Stimulated activated CD8-positive, alpha-beta memory T cell treated with anti-CD3 and anti-CD28 coated beads, Interleukin-12 subunit alpha, Interleukin-12 subunit beta, amount 100 ng/mL, for 24 hours (primary cell): ENCODE results near the gene NACC2.

Experiments used
- DNase-seq: peaks from one replicate; pipeline ENCODE4 v3.0.0-alpha.2; 2020; ENCODE audit errors: extremely low read depth

The NACC2 gene

DNA sequence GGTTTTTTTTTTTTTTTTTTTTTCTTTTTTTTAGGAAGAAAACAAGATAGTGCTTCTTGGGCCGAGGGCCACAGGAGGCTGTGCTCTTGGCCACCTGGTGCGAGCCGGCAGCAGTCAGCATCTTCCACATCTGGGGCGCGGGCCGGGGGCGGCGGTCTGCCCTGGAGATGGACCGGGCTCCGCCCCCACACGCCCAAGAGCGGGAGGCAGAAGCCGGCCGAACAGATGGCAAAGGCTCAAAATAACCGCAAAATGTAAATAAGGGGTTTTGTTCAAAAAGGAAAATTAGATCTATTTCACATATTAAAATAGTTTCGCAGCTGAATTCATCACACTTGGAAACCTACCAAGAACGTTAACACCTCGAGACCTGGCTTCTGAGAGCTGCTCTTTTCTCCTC is 82.4 kb downstream of the NACC2 start:
- DNase-seq = no peak

DNA sequence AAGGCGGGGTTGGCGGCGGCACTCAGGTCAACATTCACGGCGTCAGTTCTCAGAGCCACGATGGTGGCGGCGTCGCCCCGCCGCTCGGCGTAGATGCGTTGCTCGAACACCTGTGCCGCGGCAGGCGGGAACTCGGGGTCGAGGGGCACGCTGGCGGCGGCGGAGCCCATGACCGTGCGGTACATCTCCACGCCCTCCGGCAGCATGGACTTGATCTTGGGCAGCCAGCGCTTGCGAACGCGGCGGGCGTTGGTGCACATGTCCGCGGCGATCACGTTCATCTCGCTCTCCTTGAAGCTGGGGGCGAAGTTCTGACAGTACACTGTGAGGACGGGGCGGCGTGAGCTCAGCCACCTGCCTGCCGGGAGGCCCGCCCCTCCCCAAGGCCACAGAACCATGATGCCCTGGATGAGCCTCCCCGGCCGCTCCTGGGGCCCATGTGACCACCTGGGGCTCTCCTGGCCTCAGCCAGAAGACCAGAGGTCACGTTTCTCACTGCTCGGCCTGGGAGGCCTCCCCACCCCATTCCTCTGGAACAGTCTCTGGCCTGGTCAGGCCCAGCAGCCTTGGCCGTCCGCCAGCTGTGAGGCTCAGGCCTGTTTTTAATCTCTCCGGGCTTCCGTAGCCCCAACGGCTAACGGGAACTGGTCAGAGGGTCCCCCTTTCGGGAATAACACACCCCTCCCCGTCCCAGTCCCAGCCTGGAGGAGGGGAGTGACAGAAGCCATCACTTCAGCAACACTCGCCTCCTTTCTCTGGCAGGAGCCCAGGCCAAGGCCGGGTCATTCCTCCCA is 83.2 kb downstream of the NACC2 start:
- no peak for DNase-seq

DNA sequence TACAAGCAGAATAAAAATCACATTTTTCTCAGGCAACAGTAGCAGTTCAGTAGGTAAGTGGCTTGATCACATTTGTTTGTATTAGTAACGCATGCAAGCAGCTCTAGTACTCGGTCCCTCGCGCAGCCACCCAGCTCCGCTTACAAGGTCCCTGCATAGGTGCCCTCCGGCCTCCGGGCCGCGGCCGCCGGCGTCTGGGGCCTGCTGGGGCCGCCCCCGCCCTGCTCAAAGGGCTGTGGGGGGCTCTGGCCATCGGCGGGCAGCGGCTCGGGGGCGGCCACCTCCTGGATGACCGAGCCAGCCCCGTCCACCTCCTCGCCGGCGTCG is 83.8 kb downstream of the NACC2 start:
- DNase-seq = no peak

DNA sequence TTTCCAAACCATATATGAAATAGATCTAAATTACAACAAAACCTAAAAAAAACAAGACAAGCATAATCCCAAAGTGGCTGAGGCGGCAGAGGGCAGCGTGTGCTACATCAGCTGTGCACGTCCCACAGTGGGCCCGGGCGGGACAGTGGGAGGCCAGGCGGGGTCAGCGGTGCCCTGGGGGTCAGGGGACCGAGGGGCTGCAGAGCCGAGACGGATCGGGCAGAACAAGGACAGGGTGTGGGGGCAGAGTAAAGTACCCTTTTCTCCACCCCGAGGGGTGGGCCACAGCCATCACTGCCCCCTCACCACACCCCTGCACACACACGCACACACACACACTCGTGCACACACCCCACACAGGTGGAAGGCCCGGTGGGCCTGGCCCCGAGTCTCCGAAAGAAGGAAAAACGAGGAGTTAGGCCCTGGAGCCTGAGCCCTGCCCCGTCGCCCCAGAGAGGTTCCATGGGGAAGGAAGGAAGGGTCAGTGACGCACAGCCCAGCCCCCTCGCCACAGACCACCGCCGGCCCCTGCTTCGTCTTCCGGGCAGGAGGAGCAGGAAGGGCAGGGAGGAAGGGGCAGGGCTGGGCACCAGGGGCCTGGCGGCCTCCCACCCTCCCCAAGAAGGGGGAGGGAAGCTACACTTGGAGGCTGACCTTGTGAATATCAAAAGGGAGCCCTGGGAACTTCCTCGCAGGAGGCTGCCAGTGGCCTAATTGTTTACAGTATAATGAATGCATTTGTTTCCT is 84.3 kb downstream of the NACC2 start:
- no peak for DNase-seq

DNA sequence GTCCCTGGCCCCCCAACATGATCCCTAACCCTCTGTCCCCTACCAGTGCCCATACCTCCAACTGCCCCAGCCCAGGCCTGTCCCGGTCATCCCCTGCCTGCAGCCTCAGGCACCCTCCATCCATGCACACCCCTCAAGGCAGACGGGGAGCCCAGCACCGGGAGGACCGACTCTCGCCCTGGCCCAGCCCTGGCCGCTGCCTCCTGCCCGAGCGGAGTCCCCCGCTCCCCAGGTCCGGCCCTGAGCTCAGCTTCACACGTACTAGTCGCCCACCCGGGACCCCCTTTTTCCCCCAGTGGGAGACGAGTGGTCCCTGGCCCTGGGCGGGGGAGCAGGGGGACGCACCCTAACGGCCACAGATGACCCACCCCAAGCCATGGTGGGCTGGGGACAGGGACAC is 84.9 kb downstream of the NACC2 start:
- no peak for DNase-seq

DNA sequence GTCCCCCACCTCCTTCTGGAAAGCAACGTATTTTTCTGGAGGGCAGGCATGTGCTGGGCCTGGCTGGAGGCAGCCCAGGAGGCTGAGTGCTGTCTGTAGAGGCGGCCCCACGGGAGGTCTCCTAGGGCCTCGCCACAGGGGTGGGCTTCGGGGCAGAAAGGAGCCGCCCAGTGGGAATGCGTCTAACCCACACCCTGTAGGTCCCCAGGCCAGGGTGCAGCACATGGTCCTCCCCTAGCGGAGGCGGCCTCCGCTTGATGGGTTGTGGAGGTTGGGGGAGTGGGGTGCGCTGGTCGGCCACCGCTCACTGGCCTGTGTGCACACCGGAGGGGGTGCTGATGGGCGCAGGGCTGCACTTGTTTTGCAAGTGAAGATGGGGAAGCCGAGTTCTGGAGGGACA is 85.6 kb downstream of the NACC2 start:
- no peak for DNase-seq

DNA sequence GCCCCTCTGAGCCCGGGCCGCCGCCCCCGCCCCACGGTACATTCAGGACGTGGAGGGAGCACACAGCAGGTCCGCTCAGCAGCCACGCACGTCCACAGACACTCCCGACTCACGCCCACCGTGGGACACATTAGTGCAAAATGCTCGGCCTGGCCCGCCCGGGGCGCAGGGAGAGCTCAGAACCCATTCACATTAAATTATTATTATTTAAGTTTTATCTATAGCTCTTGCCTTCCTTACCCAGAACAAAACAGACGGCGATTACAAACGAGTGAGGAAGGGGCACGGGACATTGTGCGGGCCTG is 86.4 kb downstream of the NACC2 start:
- no peak for DNase-seq

DNA sequence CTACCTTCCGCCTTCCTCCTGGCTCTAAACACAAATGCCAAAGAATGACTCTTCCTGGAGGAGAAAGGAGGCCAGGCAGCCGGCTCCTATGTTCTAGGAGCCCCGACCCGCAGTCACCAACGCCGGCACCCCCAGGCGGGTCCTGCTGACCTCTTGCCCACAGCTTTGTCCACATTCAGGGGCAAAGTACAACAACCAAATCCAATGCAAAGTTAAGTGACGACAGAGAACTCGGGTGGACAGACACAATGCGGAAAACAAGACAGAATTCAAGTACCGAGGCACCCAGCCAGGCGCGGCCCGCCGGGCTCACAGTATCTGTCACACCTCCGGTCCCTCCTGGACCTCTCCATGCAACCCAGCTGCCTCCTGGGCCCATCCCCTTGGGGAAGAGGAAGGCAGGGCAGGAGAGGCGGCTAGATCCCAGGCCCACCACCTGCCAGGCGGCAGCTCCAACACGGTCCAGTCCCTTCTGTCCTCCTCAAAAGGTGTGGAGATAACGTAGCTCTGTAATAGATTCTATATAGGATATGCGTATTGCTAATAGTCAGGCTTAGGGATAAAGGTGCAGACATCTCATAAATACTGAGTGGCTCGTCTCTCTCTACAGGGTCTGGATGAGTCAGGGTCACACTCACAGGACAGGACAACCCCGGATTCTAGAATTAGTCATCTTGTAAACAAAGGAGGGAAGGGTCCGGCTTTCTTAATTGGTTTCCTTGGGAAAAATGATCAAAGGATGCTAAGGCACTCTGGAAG is 87.0 kb downstream of the NACC2 start:
- no peak for DNase-seq

DNA sequence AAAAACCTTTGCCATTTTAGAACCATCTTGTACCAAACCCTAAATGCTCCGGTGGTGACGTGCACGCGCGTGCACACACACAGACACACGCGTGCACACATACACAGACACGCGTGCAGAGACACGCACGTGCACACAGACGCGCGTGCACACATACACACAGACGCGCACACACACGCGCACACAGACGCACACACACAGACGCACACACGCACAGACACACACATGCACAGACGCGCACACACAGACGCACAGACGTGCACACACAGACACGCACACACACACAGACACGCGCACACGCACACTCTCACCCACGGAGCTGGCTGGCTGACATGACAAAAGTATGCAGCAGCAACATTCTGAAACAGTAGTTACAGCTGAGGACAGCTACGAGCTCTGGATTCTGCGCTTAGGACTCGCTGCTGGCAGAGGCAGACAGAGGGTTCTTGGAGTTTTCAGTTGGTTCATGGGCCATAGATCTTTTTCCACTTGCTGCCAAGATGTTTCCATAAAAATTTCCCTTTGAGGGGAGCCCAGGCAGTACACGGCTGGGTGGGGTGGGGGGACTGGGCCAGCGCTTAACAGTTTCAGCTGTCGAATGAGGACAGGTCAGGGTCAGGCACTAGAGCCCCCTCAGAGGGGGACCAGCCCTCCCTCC is 87.7 kb downstream of the NACC2 start:
- no peak for DNase-seq

DNA sequence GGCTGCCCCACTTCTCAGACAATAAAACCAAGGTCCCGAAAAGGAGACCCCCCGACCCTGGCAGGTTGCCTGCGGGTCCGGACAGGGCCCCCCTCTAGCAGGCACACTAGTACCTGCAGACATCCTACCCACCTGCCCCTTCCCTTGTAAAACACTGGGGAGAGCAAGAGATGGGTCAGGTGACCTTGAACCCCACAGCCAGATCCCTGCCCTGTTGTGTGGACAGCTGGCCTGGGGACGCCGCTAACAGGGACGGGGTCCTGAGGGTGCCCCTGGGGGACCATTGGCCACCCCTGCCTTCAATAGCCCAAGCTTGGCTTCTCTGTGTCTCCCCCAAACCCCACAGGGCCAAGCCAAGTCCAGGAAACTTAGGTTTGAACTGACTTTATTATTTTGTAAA is 88.9 kb downstream of the NACC2 start:
- DNase-seq = no peak

DNA sequence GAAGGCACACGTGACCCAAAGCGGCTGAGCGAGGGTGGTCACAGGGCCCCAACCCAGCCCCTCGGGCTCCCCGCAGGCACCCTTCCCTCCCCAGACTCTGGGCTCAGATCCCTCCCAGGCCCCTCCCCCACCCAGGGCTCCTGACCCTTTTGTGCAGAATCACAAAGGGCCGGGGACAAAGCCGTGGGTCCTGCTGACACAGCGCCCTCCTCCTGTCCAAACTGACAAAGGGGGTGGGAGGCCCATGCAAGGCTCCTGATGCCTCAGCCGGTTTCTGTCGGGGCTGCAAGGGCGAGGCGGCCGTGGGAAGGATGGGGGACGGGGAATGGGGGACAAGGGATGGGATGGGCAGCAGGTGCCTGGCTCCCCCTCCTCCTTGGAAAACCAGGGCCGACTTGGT is 90.4 kb downstream of the NACC2 start:
- DNase-seq = no peak

DNA sequence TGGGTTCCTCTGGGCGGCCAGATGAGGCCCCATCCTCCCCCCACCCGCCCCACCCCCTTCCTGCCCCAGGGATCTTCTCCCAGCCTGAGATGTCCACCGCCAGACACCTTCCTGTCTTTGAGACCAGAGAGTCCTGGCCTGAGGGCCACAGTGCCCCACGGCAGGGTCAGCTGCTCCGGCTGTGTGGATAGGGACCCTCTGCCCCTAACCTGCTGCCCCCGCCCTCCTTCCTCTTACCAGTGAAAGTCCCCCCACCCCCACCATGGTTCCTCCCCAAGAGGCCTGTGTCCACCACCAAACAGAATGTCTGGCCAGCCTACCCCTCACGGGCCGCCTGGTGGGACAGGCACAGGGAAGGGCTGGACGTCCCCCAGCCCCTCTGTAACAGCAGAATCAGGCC is 90.9 kb downstream of the NACC2 start:
- DNase-seq = no peak

DNA sequence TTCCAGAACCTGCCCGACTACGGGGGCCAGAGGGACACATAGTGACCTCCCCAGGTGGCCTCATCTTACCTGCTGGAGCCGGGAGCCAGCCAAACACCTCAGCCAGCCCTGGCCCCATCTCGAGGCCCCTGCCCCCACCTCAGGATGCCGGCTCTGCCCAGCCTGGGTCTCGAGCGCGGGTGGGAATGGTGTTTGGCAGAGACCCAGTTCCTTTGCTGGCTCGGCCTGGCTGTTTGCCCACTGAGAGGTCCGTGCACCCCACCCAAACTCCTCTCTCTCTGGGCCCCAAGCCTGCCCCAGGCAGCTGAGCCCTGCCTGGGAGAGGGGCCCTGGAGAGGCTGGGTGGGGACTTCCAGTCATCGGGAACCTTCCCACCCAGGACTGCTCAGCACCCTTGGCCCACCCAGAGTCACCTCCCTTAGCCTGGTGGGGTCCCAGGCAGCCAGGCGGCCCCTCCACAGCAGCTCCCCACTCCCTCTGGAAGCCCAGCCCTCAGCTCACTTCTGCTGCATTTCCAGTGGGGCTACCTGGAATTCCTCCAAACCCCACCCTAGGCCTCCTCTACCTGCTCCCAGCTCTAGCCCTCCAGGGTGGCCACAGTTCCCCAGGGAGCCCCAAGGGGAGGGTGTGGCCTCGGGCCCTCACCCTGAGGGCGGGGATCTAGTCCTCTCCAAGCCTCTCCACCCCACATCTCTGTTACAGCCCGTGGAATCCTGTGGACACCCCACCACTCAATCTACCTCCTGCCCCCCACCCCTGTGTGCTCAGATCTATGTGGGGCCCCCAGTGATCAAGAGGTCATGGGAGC is 91.5 kb downstream of the NACC2 start:
- no peak for DNase-seq

DNA sequence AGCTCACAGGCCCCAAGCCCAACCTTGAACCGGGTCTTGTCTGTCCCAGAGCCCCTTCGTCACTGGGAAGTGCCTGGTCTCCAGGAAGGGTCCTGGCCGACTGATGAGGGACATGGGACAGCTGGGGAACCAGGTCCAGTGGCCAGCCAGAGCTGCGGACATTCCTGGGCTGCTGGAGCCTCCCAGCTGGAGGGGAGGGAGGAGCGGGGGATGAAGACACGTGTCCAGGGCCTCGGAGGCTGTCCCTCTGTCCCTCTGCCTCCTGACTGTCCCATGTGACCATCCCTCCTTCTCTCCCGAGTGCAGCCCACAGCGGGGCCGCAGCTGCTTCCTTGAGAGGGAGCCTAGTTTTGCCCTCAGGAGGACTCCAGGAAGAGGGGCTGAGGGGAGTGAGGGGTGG is 92.2 kb downstream of the NACC2 start:
- no peak for DNase-seq

DNA sequence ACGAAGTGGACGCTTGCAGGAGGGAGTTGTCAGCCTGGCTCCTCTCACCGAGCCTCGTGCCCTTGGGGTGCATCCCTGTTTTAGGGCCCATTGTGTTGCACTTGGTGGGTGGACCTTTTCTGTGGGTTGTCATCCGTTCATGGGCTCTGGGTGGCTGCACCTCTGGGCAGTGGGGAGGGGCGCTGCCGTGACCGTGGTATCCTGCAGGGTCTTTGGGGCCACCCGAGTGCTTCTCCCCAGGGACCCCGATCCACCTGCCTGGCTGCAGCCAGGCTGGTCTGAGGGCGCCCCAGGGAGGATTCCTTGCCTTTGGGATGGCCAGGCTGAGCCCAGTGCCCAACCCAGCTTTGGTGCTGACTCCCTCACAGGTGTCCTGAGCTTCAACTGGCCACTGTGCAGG is 92.9 kb downstream of the NACC2 start:
- DNase-seq = no peak

DNA sequence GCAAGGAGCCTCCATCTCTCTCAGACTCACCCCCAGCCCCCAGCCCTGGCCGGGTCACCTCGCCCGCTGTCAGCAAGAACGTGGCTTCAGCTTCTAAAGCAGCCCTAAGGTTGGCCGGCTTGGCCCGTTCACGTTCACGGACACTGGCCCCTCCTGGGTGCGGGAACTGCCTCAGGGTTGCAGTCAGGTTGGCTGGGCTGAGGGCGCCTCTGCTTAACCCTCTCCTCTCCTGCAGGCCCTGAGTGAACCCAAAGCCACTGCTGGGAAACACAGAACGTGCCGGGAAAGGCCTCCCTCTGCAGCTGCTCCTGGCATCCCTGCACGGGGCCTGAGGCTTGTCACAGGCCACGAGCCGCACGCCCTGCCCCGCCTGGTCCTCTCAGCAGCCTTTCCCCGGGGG is 93.9 kb downstream of the NACC2 start:
- DNase-seq = no peak

DNA sequence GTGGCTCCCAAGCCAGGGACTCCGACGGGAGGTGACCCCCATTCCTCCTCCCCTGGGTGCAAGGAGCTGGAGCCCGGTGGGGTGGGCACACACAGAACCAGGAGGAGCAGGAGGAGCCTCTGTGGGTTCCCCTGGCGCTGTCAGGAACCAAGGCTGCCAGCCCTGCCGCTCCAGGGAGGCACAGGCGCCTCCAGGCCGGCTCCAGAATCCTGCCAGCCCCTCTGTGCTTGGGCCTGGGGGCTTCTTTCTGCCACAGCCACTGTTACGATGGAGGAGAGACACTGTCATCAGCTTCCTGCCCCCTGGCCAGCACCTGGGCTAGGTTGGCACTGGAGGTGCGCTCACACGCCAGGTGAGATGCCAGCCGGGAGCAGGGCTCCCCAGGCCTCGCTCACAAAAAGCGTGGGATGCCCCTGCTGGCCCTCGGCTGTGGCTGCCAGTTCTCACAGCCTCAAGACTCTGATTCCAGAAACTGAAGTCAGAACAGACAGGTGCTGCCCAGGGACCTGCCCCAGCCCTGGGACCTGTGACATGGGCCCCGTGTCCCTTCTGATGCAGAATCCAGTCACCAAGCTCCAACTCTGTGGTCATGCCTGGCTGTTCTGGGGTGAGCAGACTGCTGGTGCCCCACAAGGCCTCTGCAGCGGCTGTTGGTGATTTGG is 96.5 kb downstream of the NACC2 start:
- DNase-seq = no peak

DNA sequence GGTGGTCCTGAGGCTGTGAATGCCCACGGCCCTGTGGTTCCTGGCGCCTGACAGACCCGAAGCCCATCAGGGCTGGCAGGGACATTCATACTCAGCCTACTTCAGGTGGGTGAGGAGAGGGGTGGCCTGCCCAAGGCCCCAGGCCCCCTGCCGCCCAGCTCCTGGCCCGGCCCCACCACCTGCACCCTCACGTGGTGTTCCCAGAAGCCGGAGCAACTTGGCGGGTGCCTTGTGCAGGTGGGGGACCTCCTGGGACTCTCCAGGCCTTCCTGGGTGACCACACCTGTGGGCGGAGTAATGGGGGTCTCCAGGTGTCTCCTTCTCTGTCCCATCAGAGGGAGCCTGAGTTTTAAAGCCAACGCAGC is 97.1 kb downstream of the NACC2 start:
- no peak for DNase-seq

DNA sequence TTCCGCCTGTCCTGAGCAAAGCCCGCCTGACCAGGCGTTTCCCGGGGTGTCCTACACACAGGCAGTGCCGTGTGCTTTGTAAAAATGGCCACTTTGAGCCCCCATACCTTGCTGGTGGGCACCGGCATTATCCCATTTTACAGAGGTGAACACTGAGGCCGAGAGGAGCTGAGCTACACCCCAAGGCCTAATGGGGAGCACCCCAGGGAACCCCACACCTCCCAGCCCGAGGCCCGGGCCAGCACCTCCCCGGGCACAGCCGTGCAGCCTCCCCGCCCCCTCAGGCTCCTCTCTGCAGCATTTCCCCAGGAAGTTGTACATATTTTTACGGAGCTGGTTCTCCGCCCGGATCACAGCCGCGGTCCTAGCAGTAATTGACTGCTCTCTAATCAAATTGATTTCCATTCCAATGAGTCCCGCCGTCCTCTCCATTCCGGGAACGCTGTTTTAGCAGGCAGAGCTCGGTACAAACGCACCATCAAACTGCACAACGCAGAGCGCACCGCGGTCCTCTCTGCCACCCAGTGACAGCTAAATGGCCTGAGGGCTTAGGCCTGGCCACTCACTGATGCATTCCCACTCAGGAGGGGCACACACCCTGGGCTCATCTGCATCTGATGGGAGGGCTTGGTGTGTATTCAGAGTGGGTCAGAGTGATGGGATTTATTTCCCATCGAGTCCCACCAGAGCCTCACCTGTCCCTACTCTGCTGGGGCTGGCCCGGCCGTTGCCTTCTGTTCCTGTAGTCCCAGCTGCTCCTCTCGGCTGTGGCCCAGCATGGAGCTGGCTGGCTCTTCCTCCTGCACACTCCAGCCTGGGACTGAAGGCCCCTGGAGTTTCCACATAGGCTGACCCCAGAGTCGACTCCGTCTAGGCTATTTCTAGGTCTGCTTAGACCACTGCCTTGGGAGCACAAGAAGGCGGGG is 97.7 kb downstream of the NACC2 start:
- DNase-seq = no peak

DNA sequence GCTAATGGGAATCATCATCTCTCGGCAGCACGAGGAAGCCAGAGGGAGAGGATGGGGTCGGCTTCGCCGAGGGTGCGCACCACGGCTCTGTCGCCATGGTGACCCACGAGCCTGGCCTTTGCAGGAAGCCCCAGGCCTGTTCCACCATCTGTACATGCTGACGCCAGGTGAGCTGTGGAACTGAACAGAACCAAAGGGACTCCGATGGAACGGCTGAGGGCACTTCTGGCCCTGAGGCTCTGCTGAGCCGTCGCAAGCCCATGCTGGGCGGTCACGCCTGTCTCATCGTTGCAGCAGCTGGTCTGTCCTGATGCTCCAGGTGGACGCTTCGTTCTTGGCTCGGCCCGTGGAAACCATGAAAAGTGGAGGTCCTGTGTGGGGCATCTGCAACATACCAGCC is 99.3 kb downstream of the NACC2 start:
- no peak for DNase-seq
